Globus pallidus (tissue), 1 donor: ENCODE results near the gene KLF11.
"Not testable (repeated sequence)": the region's sequence is repeated elsewhere in the genome, so short reads cannot be mapped to it uniquely, and the experiment has no call there.

Experiments used
- DNase-seq: peaks from one replicate; pipeline ENCODE4 v3.0.0-alpha.2; 2015; ENCODE audit warnings: low spot score

The KLF11 gene

GRCh38 chr2:10009271-10009810 lies 34.0 kb upstream of the KLF11 start:
- no peak for DNase-seq

GRCh38 chr2:10009811-10010781 lies 33.3 kb upstream of the KLF11 start:
- peak; percentile 14 for DNase-seq

GRCh38 chr2:10010861-10011605 lies 32.3 kb upstream of the KLF11 start:
- DNase-seq: not testable (repeated sequence)

- not testable (repeated sequence) for DNase-seq
Observed at GRCh38 chr2:10011606-10012325, 31.6 kb upstream of the KLF11 start.

- DNase-seq: not testable (repeated sequence)
Observed at GRCh38 chr2:10012366-10012962, 30.9 kb upstream of the KLF11 start.

- no peak for DNase-seq
Observed at GRCh38 chr2:10012963-10013461, 30.3 kb upstream of the KLF11 start.

- DNase-seq: not testable (repeated sequence)
Observed at GRCh38 chr2:10013651-10014417, 29.5 kb upstream of the KLF11 start.

GRCh38 chr2:10014418-10015190 lies 28.7 kb upstream of the KLF11 start:
- DNase-seq: no peak

GRCh38 chr2:10015376-10015989 lies 27.9 kb upstream of the KLF11 start:
- DNase-seq: not testable (repeated sequence)

- no peak for DNase-seq
Observed at GRCh38 chr2:10016001-10016801, 27.1 kb upstream of the KLF11 start.

- DNase-seq: no peak
Observed at GRCh38 chr2:10016802-10017258, 26.5 kb upstream of the KLF11 start.

GRCh38 chr2:10017313-10017941 lies 25.9 kb upstream of the KLF11 start:
- DNase-seq: no peak

- DNase-seq: no peak
Observed at GRCh38 chr2:10019174-10019573, 24.2 kb upstream of the KLF11 start.

GRCh38 chr2:10019602-10020400 lies 23.5 kb upstream of the KLF11 start:
- no peak for DNase-seq

GRCh38 chr2:10022041-10022421 lies 21.3 kb upstream of the KLF11 start:
- DNase-seq: no peak

- DNase-seq: no peak
Observed at GRCh38 chr2:10022445-10022844, 20.9 kb upstream of the KLF11 start.
